OCI-LY3 (cell line): ENCODE results near the gene HAND1.

Source experiments
- CTCF ChIP-seq: fragments of 200-600, 300-600 bp; sonication (generic); IDR thresholded peaks from 2 replicates; pipeline ENCODE4 v1.5.1; 2014; ENCODE audit warnings: antibody characterized with exemption, low read length, low read depth
- EZH2phosphoT487 ChIP-seq: fragments of 200-600 bp; shearing (Covaris generic); IDR thresholded peaks from 2 replicates; pipeline ENCODE4 v1.6.1; 2018; ENCODE audit warnings: antibody characterized with exemption, mixed run types, low read depth

- TF ChIP-seq CTCF, result no peak
- no peak for TF ChIP-seq EZH2phosphoT487
Observed at GRCh38 chr5:154440540-154440939, 37.5 kb downstream of the HAND1 start.
